Measurements from ENCODE around the gene SAMD4A.

Gene SAMD4A

GRCh38 chr14:54654605-54655004 lies 87.7 kb downstream of the SAMD4A start:
- DNase-seq (ENCODE audit: low read depth in 2 of 2): no peak

DNA sequence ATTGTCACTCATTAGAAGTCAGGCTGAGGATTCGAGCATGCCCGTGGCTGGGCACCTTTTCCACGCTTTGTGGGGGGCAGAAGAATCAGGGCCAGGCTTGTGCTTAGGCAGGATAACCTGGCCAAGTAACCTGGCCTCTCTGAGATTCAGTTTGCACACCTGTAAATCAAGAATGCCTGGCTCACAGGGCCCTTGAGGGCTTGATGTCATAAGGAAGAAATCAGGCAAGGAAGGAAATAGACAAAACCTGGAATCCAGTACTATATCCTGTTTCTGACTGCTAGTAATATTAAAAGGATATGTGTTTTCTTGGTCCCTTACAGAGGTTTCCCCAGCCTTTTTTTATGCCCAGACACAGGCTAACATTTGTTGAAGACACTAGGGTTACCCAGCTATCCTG lies 91.9 kb downstream of the SAMD4A start:
- DNase-seq (ENCODE audit: low read depth in 2 of 2): no peak

DNA sequence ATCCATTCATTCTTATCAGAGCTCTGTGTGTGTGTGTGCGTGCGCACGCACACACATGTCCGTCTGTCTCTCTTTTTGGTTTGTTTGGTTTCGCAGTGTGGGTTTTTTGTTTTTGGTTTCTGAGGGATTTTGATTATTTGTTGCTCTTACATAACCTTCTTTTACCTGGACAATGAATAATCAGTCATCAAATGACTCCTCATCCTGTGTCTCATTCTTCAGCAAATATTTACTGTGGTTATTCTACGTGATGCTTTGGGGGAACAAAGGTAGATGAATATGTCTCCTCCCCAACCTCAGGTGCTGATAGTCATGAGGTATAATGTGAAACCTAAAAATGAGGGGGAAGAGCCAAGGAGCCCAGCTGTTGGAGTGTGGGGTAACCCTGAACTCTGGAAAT lies 92.4 kb downstream of the SAMD4A start:
- DNase-seq (ENCODE audit: low read depth in 2 of 2): no peak

DNA sequence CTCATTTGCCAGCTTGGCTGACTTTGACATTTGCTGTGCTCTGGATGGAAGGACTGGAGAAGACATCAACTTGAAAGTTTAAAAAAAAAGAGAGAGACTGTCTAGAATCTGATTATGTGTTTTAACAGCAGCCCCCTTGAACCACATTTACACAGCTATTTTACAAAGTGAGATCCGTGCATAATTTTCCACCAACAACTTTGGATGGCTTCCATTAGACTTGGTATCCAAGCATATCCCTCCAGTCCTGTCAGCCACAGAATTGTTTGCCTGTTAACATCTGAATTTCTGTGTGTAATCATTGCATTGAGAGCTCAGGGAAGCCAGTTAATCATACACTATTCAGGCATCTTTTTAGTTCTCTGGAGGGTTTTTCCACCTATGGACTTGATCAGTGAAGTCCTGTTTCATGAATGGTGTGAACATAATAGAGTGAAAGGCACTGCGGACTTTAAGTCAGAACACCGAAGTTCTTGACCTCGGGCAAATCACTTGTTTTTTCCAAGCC lies 93.7 kb downstream of the SAMD4A start:
- no peak for DNase-seq (ENCODE audit: low read depth in 2 of 2)

DNA sequence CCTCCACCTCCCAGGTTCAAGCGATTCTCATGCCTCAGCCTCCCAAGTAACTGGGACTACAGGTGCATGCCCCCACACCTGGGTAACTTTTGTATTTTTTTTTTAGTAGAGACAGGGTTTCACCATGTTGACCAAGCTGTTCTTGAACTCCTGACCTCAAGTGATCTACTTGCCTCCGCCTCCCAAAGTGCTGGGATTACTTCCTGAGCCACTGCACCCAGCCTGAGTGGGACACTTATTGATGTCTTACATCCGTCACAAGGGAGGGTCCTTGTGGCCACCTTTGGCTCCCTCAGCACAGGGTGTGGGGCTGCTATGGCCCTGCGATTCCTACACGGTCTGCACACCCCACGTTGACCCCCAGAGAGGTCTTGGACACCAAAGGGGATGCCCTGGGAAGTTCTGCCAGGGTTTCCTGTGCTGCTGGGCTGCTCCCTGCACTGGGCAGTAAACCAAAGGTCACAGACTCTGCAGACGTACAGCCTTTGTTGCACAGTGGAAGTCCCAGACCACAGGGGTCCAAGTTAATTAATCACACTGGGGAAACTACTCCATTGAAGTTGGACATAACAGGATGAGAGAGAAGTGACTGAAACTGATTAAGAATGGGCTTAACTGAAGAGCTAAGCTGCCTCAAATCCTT lies 95.7 kb downstream of the SAMD4A start:
- no peak for DNase-seq (ENCODE audit: low read depth in 2 of 2)

- DNase-seq (ENCODE audit: low read depth in 2 of 2): no peak
Observed at GRCh38 chr14:54664961-54665360, 98.0 kb downstream of the SAMD4A start.

GRCh38 chr14:54665946-54666345 lies 99.0 kb downstream of the SAMD4A start:
- DNase-seq (ENCODE audit: low read depth in 2 of 2): no peak

DNA sequence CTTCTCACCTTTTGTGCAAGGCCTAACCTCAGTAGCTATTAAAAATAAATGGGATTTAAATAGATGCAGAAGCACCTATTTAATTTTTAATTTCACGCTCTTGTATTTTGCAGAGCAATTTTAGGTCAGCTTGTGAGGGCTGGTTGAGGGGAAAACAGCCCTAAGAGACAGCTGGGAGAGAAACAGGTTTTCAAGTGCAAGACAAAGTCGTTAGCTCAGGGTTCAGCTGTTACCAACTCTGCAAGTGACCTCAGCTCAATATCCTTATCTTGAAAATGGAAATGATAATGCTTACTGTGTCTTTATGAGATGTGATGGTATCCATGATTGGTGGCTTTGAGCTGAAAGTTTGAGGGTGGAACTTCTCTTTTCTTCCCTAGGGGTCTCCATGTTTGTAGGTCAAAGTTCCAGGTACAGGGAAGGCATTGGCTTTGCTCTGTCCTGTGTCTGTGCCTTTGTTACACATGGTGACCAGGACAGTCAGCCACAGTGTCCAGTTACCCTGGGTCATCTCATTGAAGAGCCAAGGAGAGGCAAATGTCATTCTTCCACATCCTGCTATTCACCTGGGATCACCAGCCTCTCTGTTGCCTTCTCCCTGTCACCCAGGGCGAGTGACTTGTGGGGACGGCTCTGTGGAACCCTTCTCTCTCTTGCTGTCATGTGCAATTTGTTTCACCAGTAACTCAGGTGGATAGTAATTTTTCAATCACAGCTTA lies 100.3 kb downstream of the SAMD4A start:
- no peak for DNase-seq (ENCODE audit: low read depth in 2 of 2)

DNA sequence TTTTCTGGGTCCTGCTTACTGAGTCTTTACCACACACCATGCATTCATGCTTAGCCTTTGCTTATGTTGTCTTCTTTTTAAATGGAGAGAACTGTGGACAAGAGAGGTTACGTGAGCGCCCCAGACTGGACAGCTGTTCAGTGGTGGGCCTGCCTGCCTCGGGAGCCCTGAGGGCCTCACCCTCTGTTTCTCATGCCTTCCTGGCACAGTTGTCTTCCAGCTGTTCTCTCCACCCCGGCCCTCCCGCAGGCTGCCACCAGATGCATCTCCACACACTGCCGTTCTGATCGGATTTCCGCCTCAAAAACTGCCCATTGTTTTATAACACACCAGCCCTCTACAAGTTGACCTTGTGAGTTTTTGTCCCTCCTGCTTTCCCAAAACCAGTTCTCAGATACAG lies 100.8 kb downstream of the SAMD4A start:
- DNase-seq (ENCODE audit: low read depth in 2 of 2): no peak

- no peak for DNase-seq (ENCODE audit: low read depth in 2 of 2)
Observed at GRCh38 chr14:54669721-54670561, 103.0 kb downstream of the SAMD4A start.

- DNase-seq (ENCODE audit: low read depth in 2 of 2): no peak
Observed at GRCh38 chr14:54671537-54671936, 104.6 kb downstream of the SAMD4A start.

- no peak for DNase-seq (ENCODE audit: low read depth in 2 of 2)
Observed at GRCh38 chr14:54672181-54672580, 105.3 kb downstream of the SAMD4A start.

DNA sequence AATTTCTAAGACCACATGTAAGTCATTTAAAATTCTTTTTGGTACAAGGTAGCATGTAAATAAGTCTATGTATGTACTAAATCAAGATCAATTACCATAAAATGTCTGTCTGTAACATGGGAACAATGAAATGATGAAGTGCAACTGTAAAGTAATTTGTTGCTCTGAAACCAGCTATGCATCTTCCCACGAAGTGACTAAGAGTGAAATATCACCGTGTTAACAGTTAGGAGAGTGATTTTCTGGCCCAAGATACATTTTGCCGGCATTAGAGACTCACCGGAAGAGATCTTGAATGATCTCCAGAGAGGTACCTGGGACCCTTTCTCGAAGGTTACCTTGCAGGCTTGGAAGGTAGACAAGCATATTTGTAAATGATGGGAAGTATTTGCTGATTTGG lies 105.8 kb downstream of the SAMD4A start:
- DNase-seq (ENCODE audit: low read depth in 2 of 2): no peak

DNA sequence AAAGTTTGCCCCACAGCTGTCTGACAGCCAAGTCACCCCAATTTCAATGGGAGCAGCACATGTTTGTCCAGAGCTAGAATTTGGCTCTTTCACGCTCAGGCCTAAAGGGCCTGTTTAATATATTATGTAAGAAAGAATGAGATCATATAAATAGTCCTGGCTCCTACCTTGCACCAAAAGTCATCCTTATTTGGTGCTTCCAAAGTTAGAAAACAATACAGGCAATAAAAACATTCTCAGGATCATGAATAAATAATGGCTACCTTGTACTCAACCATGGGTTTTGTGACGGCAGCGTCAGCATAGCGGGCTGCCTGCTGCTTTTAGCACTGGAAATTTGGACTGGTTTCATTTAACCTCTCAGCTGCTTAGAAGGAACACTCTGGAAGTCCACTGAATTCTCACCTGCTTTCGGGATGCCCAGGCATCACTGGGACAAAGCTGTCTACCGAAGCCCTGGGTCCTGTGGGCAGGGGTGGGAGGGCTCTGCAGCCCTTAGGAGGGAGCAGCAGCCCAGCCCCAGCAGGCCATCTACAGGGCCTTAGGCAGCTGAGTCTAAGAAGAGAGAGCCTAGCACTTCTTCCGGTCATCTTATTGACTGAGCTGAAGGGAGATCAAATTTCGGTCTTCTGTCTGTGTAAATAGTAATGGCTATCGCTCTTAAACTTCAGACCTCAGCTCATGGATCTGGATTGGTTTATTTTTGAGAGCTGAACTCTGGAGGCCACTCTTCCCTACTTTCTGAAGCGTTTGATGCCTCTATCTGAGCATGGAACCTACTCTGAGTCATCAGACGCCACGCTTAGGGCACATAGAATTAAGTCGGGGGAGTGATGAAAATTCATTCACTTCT lies 106.5 kb downstream of the SAMD4A start:
- DNase-seq (ENCODE audit: low read depth in 2 of 2): no peak

GRCh38 chr14:54674046-54674741 lies 107.3 kb downstream of the SAMD4A start:
- no peak for DNase-seq (ENCODE audit: low read depth in 2 of 2)

DNA sequence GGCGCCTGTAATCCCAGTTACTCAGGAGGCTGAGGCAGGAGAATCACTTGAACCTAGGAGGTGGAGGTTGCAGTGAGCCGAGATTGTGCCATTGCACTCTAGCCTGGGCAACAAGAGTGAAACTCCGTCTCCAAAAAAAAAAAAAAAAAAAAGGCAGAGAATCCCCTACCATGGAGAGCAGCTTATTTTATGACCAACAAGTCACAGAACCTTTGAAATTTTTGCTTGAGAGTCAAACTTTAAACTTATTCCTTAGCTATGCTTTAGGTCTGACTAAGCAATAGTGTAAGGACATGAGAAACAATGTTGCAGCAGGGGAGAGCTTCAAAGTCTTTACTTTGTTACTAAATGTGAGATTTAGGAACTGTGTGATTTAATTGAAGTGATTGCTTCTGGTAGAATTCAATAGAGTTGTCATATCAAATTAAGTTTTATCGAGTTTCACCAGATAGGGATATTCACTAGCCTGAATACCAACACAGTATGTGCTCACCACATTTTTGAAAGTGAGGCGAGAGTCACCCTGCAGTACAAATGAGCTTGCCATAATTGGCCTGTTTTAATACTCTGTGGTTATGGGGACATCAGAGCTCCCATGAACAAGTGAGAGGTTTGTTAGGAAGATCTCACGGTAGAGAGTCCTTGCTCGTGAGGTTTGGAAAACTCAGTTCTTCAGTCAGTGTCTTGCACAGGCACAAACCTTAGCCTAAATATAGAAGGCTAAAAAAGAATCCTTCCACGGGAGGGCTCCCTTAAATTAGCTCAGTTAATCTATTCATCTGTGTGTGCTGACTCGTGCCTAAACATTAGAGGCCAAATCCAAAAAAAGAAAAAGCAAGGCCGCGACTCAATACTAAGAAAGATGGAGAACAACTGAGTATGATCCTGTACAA lies 108.6 kb downstream of the SAMD4A start:
- DNase-seq (ENCODE audit: low read depth in 2 of 2): no peak

DNA sequence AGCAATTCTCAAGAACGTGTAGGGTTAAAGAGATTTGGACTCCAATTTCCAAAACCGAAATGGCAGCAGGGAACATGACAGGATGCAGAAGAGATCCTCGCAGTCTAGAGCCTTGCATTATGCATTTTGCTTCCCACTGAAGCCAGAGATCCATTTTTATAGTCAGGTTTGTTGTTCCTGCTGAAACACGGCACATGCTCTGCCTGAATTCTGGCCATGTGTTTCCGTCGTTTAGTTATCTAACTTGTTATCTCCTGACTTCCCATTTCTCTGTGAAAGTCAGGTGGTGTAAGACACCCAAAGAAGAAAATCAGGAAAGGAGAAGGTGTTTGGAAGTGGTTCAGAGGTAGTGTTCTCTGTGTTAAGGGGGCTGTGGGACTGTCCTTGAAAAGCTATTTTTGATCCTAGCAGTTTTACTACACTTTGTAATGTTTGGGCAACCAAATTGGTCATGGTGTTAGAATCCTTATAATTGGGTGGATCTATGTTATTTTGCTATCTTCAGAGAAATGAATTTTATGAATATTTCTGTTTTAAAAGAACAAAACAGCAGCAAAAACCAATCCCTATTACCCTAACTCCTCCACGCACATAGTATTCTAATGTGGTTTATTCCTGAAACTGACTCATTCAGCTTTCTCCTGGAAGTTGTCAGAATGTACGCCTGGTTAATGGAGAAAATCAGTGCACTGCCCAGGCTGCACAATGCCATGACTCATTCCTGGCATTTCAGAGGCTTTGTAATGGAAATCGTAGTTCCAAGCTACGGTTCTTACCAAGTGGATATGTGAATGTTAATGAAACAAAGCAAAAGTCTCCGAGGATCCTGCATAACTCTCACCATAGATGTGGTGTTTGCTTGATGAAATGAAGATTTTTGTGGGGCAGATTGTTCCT lies 110.1 kb downstream of the SAMD4A start:
- no peak for DNase-seq (ENCODE audit: low read depth in 2 of 2)

- no peak for DNase-seq (ENCODE audit: low read depth in 2 of 2)
Observed at GRCh38 chr14:54680651-54681050, 113.7 kb downstream of the SAMD4A start.

DNA sequence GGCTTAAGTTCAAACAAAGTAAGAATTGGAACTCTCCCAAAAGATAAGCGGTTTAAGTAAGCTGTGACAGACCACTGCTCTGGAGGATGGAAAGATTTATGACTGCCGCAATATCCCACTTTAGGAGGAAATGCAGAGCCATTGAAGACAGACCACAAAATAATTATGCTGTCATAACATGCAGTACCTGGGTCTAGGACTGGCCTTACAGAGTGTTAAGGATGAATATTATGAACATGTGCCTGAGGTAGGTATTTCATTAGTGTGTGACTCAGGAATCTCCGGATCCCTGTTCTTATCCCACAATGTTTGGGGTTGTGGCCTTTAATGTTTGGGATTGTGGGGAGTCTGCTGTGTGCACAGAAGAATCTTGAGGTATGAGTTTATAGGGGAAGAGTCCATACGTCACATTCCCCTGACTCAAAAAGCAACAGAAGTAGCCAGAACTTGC lies 114.9 kb downstream of the SAMD4A start:
- no peak for DNase-seq (ENCODE audit: low read depth in 2 of 2)

All from stimulated activated CD4-positive, alpha-beta T cell treated with anti-CD3 and anti-CD28 coated beads, Interleukin-1b, Interleukin-23, amount 100 ng/mL, for 1 hour (primary cell).